H1 (cell line): ENCODE results near the gene C17orf107. TPM values are rescaled to one million over a fixed set of nuclear protein-coding genes. Genes with fewer than 3 reads are reported as not detected.

Experiments
- ASH2L ChIP-seq: fragments of 200-600, 300-600 bp; sonication (generic); IDR thresholded peaks from one replicate; pipeline ENCODE4 v1.7.1; 2017; ENCODE audit warnings: low read length
- CBX8 ChIP-seq: fragments of 300-800, 300-1000 bp; sonication (generic); IDR thresholded peaks from 2 replicates; pipeline ENCODE4 v1.7.1; 2016; ENCODE audit warnings: low read depth, low read length, borderline replicate concordance
- CHD1 ChIP-seq: IDR thresholded peaks from 2 replicates; pipeline ENCODE4 v1.6.1; 2012; ENCODE audit warnings: low read depth, low read length, improper control_type of control experiment
- HDAC6 ChIP-seq: IDR thresholded peaks from one replicate; pipeline ENCODE4 v1.7.1; 2012; ENCODE audit warnings: low read depth, mild to moderate bottlenecking, inconsistent platforms, low read length, moderate library complexity
- JUN ChIP-seq: IDR thresholded peaks from 2 replicates; pipeline ENCODE4 v1.6.1; 2011; ENCODE audit warnings: low read depth, mild to moderate bottlenecking, improper control_type of control experiment, low read length
- KDM4A ChIP-seq: IDR thresholded peaks from one replicate; pipeline ENCODE4 v1.7.1; 2012; ENCODE audit warnings: low read depth, mild to moderate bottlenecking, moderate library complexity, low read length, inconsistent platforms; ENCODE audit not compliant: severe bottlenecking
- KDM5A ChIP-seq: fragments of 200-600 bp; IDR thresholded peaks from 2 replicates; pipeline ENCODE4 v1.7.1; 2012; ENCODE audit warnings: mild to moderate bottlenecking, low read length, inconsistent platforms, mixed read lengths
- POLR2A ChIP-seq, 2 experiments: IDR thresholded peaks; 1 replicate in 1 of 2; 2 replicates in 1 of 2; pipeline ENCODE4 v1.6.1; 2011; ENCODE audit warnings: low read depth in 2 of 2, low read length in 2 of 2, mild to moderate bottlenecking in 2 of 2; ENCODE audit errors: control extremely low read depth in 1 of 2
- SUZ12 ChIP-seq: fragments of 200-600 bp; sonication (generic); IDR thresholded peaks from 2 replicates; pipeline ENCODE4 v1.6.1; 2012; ENCODE audit warnings: mild to moderate bottlenecking, inconsistent platforms, low read length, moderate library complexity, mixed read lengths
- polyA plus RNA-seq, 7 experiments: library from polyadenylated mRNA; depleted of rRNA in 3 of 7; stranded (reverse) in 5 of 7; unstranded in 2 of 7; fragments of >200 nt in 5 of 7; fragments of 200-250 nt in 2 of 7; gene quantifications; 1 replicate in 5 of 7; 2 replicates in 1 of 7; 4 replicates in 1 of 7; pipeline versions ENCODE4 v1.2.1 to v1.2.3, GENCODE V29; 2011 to 2013; ENCODE audit warnings: missing spikeins in 2 of 7, mixed read lengths in 2 of 7
- total RNA-seq: library from RNA; stranded (reverse); fragmentation: NEBNext Ultra II Directional; extraction: Animal tissue kit (Norgen Biotek cat#: 25700); gene quantifications from 2 replicates; pipeline ENCODE4 v1.2.1, GENCODE V29; 2021

Gene C17orf107
- total and polyA plus RNA-seq, 2 of the 8 experiments (the other 6 are each of a cell fraction or from before 2014, with no cell fraction given) = 0.39 to 0.45 TPM

DNA sequence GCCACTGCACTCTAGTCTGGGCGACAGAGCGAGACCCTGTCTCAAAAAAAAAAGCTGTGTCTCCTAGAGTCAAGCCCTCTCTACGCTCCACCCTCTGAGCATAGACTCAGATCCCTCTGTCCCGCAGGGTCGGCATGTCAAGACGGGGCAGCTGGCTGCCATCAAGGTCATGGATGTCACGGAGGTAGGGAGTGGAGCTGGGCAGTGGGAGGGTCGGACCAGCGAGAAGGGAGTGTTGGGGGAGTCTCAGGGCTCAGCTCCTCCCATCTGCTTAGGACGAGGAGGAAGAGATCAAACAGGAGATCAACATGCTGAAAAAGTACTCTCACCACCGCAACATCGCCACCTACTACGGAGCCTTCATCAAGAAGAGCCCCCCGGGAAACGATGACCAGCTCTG lies 18.5 kb upstream of the C17orf107 start (continued):
- no peak for TF ChIP-seq CBX8
- TF ChIP-seq POLR2A (IDR thresholded peaks at IDR 0.05; ENCODE audit: control extremely low read depth in 1 of 2, low read depth in 2 of 2, low read length in 2 of 2) = no peak
- no peak for TF ChIP-seq KDM4A
- no peak for TF ChIP-seq KDM5A
- no peak for TF ChIP-seq SUZ12
- no peak for TF ChIP-seq JUN
- TF ChIP-seq HDAC6 = no peak
- TF ChIP-seq ASH2L = no peak
- no peak for TF ChIP-seq CHD1
